ENCODE results near the gene ARL8A.

DNA sequence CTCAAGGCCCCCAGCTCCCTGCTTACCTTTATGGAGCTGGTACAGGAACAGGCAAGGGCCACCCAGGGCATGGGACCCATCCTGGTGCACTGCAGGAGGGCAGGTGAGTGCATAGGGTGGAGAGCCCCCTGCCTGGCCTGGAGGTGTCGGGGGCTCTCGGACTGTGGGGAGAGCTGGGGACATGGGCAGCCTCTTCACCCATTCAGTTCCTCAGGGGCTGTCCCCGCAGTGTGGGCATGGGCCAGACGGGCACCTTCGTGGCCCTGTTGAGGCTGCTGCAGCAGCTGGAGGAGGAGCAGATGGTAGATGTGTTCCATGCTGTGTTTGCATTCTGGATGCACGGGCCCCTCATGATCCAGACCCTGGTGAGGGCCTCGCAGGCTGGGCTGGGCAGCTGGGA is 41.8 kb upstream of the ARL8A start:
- TF ChIP-seq, protein P1, sequence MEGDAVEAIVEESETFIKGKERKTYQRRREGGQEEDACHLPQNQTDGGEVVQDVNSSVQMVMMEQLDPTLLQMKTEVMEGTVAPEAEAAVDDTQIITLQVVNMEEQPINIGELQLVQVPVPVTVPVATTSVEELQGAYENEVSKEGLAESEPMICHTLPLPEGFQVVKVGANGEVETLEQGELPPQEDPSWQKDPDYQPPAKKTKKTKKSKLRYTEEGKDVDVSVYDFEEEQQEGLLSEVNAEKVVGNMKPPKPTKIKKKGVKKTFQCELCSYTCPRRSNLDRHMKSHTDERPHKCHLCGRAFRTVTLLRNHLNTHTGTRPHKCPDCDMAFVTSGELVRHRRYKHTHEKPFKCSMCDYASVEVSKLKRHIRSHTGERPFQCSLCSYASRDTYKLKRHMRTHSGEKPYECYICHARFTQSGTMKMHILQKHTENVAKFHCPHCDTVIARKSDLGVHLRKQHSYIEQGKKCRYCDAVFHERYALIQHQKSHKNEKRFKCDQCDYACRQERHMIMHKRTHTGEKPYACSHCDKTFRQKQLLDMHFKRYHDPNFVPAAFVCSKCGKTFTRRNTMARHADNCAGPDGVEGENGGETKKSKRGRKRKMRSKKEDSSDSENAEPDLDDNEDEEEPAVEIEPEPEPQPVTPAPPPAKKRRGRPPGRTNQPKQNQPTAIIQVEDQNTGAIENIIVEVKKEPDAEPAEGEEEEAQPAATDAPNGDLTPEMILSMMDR (IDR thresholded peaks at IDR 0.05) = no peak
- TF ChIP-seq POLR2A (IDR thresholded peaks at IDR 0.05) = no peak

Data from right lobe of liver (tissue), 4 donors.